ENCODE results near the gene MAGEA2. TPM values are rescaled to one million over a fixed set of nuclear protein-coding genes. Genes with fewer than 3 reads are reported as not detected.
"Not testable (repeated sequence)": the region's sequence is repeated elsewhere in the genome, so short reads cannot be mapped to it uniquely, and the experiment has no call there.

Gene MAGEA2, protein sequence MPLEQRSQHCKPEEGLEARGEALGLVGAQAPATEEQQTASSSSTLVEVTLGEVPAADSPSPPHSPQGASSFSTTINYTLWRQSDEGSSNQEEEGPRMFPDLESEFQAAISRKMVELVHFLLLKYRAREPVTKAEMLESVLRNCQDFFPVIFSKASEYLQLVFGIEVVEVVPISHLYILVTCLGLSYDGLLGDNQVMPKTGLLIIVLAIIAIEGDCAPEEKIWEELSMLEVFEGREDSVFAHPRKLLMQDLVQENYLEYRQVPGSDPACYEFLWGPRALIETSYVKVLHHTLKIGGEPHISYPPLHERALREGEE
- not detected for total RNA-seq

DNA sequence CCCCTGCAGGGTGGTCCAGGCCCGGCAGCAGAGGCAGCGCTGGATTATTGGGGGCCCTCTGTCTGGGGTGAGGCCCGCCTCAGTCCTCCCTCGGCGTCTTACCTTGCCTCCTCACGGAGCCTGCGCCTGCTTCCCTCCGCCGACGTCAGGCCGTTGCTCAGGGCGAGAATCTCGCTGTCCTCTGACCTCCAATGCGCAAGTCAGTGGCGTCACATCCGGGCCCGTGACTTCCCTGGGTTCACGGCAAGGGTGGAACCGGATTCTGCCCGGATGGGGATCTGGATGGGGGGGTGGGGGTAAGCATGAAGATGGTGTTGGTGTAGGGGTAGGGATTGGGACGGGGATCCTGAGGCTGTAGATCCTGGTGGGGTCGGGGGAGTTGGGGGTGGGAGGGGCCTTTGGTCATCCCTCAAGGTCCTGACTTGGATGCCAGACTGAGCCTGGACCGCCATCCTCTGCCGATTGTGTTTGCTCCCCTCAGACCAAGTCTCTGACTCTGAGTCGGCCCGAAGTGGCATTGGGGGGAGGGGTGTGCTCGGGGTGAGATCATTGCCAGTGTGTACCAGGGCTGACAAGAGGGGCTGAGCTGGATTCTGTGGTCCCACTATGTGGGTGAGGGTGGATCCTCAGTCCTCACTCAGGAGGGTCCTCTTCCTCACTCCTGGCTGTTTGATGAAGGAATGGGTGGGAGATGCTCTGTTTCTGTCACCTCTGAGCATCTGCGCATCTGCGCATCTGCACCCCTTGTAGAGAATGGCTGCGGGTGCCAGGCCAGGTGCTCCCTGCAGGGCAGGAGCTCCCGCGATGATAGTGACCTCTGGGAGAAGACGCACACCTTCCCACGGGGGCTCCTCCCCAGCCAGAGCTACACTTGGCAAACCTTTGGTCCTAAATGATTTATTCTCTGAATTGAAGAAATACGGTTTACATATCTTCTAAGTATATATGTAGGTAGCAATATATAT is at the start of gene MAGEA2:
Gene MAGEA2 (minus strand): TSS at position 157 of the 965 bp plus-strand sequence. CDS start 2,479 bp downstream, outside the sequence.
- ATAC-seq, result not testable (repeated sequence)

DNA sequence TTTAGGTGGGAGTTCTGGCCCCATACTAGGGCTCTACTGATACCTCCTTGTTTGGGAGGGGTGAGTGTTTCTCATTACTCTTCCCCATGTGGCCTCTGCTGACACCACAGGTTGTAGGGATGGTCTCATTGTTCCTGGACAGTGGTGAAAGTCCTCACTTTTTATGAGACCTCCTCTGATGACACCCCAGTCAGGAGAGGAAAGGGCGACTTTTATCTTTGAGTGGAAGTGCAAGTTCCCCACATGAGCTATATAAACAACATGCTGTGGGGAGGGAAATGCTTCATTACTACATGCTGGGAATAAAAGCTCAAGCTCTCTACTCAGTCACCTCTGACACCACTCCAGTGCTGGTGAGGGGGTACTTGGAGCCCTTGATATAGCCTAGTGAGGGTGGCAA is 45.3 kb upstream of the MAGEA2 start:
- no peak for ATAC-seq

DNA sequence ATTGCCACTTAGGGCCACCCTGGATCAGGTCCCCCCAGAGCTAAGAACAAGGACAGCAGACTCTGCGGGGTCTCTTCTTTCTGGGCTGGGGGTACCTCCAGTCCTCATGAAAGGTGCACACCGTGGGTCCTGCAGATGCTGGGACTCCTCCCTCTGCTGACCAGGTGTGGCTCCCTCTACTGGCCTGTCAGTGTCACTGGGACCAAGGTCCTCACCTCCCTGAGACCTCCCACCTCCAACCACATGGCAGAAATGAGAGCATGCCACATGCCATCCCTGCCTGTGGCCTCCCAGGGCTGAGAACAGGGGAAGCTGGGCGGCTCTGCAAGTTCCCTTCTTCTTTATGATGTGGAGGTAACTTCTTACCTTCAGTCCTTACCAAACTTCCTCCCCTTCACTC is 33.4 kb upstream of the MAGEA2 start:
- peak; percentile 39 for ATAC-seq

DNA sequence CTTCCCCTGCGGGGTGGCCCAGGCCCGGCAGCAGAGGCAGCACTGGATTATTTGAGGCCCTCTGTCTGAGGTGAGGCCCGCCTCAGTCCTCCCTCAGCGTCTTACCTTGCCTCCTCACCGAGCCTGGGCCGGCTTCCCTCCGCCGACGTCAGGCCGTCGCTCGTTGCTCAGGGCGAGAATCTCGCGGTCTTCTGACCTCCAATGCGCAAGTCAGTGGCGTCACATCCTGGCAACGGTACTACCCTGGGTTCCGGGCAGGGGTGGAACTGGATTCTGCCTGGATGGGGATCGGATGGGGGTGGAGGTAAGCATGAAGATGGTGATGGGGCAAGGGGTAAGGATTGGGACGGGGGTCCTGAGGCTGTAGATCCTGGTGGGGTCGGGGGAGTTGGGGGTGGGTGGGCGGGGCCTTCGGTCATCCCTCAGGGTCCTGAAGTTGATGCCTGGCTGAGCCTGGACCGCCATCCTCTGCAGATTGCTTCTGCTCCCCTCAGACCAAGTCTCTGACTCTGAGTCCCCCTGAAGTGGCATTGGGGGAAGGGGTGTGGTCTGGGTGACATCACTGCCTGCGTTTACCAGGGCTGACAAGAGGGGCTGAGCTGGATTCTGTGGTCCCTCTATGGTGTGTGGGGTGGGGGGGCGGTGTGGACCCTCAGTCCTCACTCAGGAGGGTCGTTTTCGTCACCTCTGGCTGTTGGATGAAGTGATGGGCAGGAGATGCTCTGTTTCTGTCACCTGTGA is 16.1 kb upstream of the MAGEA2 start, which contains the start of gene MAGEA6:
Gene MAGEA6 (minus strand): TSS at position 141 of the 741 bp plus-strand sequence. CDS start 2,039 bp downstream, outside the sequence.
- not testable (repeated sequence) for ATAC-seq

DNA sequence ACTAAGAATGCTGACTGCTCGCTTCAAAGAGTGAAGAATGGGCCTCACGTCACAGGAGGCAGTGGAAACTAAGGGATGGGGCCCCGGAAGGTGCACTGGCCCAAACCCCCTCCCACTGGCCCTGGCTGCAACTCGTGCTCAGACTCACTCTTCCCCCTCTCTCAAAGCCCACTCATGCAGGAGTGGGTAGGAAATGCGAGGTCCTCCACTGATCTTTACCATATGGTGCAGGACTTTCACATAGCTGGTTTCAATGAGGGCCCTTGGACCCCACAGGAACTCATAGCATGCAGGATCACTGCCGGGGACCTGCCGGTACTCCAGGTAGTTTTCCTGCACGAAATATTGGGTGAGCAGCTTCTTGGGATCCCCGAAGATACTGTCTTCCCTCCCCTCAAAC is 12.9 kb upstream of the MAGEA2 start:
- not testable (repeated sequence) for ATAC-seq

DNA sequence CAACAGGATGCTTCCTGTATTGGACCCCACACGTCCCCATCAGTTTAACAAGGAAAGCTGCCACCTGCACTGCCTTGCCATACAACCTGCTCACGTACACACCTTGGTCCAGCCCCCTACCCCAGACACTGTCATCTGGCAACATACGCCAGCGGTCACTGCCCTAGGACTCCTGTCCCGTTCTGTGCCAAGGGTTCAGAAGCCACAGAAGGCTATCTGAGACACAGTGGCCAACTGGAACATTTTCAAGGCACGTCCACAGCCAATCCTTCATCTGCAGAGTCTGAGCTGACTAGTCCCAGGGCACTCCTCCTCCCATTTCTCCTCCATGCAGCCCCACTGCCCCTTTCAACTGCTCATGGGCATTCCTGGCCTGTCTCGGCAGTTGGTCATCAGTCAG is 7.9 kb upstream of the MAGEA2 start:
- ATAC-seq, result not testable (repeated sequence)

DNA sequence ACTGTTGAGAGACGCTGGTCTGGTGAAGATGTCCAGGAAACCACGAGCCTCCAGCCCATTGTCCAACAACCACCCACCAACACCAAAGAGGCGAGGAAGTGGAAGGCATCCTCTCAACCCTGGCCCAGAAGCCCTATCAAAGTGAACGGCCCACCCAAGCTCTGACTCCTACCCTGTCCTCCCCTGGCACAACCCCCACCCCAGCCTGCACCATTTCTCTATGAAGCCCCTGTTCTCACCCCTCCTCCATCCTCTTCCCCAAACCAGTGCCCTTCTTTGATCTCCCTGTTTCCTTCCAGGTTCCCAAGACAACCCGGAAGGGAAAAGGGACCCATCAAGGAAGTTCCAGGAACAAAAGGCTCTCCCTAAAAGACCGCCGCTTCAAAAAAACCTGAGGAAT is 5.9 kb upstream of the MAGEA2 start:
- ATAC-seq, result not testable (repeated sequence)

DNA sequence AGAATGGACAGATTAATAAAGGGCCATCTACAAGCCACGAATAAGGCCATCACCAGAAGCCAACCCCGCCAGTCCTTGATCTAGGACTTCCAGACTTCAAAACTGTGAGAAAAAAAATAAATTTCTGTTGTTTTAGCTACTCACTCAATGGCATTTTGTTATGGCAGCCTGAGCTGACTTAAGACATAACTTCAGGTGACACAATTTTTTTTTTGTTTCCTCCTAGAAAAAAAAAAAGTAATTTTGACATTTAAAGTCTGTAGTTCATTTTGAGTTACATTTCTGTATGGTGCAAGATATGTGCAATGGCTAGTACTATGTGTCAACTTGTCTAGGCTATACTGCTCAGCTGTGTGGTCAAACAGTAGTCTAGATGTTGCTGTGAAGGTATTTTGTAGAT is 5.3 kb upstream of the MAGEA2 start, which contains the start of gene CSAG3:
Gene CSAG3 (plus strand): TSS at position 301 of the 400 bp plus-strand sequence.
- not testable (repeated sequence) for ATAC-seq

DNA sequence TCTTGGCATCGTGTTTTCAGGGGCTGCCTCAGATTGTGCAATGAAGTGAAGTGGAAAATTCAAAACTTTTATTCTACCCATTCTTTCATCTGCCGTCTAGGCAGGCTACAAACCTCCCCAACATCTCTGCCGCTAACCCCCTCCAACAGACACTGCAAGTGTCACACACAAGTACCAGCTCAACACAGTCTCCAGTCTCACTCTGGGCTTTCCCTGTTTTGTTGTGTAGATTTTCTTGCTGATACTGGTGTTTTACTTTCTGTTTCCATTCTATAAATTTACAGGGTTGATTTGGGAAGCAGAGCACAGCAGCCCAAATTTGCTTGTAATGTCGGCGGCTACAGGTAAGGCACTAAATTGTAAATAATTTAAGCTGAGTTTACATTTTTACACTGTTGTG is 1.2 kb upstream of the MAGEA2 start:
- not testable (repeated sequence) for ATAC-seq

DNA sequence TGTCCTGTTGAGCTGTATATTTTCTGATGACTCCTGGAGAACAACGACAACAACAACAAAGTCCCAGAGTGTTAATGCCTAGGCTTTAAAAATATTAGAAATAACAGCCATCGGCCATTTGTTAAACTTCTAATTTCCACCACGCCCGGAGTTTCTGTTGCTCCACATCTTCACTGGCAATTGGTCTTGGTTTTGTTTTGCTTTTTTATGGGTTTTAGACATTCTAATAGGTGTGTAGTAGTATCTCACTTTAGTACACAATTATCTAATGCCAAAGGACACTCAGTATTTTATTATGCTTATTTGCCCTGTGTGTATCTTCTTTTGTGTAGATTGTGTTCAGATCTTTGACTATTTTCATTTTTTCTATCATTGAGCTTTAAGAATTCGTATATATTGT is 15.1 kb downstream of the MAGEA2 start:
- no peak for ATAC-seq

DNA sequence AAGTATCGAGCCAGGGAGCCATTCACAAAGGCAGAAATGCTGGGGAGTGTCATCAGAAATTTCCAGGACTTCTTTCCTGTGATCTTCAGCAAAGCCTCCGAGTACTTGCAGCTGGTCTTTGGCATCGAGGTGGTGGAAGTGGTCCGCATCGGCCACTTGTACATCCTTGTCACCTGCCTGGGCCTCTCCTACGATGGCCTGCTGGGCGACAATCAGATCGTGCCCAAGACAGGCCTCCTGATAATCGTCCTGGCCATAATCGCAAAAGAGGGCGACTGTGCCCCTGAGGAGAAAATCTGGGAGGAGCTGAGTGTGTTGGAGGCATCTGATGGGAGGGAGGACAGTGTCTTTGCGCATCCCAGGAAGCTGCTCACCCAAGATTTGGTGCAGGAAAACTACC is 17.1 kb downstream of the MAGEA2 start:
- ATAC-seq, result not testable (repeated sequence)

DNA sequence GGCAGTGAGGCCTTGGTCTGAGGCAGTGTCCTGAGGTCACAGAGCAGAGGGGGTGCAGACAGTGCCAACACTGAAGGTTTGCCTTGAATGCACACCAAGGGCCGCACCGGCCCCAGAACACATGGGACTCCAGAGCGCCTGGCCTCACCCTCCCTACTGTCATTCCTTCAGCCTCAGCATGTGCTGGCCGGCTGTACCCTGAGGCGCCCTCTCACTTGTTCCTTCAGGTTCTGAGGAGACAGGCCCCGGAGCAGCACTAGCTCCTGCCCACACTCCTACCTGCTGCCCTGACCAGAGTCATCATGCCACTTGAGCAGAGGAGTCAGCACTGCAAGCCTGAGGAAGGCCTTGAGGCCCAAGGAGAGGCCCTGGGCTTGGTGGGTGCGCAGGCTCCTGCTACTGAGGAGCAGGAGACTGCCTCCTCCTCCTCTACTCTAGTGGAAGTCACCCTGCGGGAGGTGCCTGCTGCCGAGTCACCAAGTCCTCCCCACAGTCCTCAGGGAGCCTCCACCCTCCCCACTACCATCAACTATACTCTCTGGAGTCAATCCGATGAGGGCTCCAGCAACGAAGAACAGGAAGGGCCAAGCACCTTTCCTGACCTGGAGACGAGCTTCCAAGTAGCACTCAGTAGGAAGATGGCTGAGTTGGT is 17.7 kb downstream of the MAGEA2 start:
- ATAC-seq, result no peak

DNA sequence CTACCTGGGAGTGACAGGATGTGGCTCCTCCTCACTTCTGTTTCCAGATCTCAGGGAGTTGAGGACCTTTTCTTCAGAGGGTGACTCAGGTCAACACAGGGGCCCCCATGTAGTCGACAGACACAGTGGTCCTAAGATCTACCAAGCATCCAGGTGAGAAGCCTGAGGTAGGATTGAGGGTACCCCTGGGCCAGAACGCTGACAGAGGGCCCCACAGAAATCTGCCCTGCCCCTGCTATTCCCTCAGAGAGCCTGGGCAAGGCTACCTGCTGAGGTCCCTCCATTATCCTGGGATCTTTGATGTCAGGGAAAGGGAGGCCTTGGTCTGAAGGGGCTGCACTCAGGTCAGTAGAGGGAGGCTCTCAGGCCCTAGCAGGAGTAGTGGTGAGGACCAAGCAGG is 18.5 kb downstream of the MAGEA2 start:
- ATAC-seq, result no peak

DNA sequence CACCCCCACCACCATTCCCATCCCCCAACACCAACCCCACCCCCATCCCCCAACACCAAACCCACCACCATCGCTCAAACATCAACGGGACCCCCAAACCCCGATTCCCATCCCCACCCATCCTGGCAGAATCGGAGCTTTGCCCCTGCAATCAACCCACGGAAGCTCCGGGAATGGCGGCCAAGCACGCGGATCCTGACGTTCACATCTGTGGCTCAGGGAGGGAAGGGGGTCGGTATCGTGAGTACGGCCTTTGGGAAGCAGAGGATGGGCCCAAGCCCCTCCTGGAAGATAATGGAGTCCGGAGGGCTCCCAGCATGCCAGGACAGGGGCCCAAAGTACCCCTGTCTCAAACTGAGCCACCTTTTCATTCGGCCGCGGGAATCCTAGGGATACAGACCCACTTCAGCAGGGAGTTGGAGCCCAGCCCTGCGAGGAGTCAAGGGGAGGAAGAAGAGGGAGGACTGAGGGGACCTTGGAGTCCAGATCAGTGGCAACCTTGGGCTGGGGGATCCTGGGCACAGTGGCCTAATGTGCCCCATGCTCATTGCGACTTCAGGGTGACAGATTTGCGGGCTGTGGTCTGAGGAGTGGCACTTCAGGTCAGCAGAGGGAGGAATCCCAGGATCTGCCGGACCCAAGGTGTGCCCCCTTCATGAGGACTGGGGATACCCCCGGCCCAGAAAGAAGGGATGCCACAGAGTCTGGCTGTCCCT is 19.3 kb downstream of the MAGEA2 start:
- ATAC-seq, result not testable (repeated sequence)

DNA sequence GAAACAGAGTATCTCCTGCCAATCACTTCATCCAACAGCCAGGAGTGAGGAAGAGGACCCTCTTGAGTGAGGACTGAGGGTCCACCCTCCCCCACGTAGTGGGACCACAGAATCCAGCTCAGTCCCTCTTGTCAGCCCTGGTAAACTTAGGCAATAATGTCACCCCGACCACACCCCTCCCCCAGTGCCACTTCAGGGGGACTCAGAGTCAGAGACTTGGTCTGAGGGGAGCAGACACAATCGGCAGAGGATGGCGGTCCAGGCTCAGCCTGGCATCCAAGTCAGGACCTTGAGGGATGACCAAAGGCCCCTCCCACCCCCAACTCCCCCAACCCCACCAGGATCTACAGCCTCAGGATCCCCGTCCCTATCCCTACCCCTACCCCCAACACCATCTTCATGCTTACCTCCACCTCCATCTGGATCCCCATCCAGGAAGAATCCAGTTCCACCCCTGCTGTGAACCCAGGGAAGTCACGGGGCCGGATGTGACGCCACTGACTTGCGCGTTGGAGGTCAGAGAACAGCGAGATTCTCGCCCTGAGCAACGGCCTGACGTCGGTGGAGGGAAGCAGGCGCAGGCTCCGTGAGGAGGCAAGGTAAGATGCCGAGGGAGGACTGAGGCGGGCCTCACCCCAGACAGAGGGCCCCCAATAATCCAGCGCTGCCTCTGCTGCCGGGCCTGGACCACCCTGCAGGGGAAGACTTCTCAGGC is 20.2 kb downstream of the MAGEA2 start, which contains the start of the genes CSAG1 and MAGEA12:
Gene CSAG1 (minus strand): TSS at position 461 of the 715 bp plus-strand sequence. CDS start 1,261 bp downstream, outside the sequence.
Gene MAGEA12 (plus strand): TSS at position 497 of the 715 bp plus-strand sequence. CDS start 2,405 bp downstream, outside the sequence.
- no peak for ATAC-seq

DNA sequence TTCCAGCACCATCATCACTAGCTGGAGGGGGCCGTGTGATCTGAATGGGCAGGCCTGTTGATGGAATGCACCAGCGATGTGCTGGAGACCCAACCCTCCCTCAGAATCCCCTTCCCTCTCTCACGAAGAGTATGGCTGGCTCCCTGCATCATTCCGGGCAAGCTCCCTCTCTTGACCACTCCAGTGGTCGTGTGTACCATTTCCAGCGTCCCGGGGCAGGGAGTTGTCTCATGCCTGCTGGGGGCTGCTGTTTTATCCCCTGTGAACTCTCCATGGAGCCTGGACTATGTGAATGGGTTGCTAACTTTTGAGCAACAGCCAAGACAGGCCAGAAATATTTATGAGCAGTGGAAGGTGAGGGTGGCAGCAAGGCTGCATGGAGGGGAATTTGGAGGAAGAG is 28.2 kb downstream of the MAGEA2 start:
- ATAC-seq, result no peak

DNA sequence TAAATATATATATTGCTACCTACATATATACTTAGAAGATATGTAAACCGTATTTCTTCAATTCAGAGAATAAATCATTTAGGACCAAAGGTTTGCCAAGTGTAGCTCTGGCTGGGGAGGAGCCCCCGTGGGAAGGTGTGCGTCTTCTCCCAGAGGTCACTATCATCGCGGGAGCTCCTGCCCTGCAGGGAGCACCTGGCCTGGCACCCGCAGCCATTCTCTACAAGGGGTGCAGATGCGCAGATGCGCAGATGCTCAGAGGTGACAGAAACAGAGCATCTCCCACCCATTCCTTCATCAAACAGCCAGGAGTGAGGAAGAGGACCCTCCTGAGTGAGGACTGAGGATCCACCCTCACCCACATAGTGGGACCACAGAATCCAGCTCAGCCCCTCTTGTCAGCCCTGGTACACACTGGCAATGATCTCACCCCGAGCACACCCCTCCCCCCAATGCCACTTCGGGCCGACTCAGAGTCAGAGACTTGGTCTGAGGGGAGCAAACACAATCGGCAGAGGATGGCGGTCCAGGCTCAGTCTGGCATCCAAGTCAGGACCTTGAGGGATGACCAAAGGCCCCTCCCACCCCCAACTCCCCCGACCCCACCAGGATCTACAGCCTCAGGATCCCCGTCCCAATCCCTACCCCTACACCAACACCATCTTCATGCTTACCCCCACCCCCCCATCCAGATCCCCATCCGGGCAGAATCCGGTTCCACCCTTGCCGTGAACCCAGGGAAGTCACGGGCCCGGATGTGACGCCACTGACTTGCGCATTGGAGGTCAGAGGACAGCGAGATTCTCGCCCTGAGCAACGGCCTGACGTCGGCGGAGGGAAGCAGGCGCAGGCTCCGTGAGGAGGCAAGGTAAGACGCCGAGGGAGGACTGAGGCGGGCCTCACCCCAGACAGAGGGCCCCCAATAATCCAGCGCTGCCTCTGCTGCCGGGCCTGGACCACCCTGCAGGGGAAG is 39.5 kb downstream of the MAGEA2 start, which contains the start of gene MAGEA2B:
Gene MAGEA2B (plus strand): TSS at position 814 of the 973 bp plus-strand sequence. CDS start 2,479 bp downstream, outside the sequence.
- not testable (repeated sequence) for ATAC-seq

DNA sequence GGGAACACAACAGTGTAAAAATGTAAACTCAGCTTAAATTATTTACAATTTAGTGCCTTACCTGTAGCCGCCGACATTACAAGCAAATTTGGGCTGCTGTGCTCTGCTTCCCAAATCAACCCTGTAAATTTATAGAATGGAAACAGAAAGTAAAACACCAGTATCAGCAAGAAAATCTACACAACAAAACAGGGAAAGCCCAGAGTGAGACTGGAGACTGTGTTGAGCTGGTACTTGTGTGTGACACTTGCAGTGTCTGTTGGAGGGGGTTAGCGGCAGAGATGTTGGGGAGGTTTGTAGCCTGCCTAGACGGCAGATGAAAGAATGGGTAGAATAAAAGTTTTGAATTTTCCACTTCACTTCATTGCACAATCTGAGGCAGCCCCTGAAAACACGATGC is 40.4 kb downstream of the MAGEA2 start:
- not testable (repeated sequence) for ATAC-seq

DNA sequence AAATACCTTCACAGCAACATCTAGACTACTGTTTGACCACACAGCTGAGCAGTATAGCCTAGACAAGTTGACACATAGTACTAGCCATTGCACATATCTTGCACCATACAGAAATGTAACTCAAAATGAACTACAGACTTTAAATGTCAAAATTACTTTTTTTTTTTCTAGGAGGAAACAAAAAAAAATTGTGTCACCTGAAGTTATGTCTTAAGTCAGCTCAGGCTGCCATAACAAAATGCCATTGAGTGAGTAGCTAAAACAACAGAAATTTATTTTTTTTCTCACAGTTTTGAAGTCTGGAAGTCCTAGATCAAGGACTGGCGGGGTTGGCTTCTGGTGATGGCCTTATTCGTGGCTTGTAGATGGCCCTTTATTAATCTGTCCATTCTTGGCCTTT is 44.5 kb downstream of the MAGEA2 start, which contains the start of gene CSAG2:
Gene CSAG2 (minus strand): TSS at position 101 of the 400 bp plus-strand sequence. CDS start 161 bp downstream, outside the sequence.
- not testable (repeated sequence) for ATAC-seq
